22Rv1 (cell line): Measurements from ENCODE around the gene CLSTN1.

Experiments
- H3K27ac ChIP-seq: fragments of 450-650 bp; 2 replicates; pipeline ENCODE4 v1.5.1; 2017
- CTCF ChIP-seq: fragments of 450-650 bp; IDR thresholded peaks from 2 replicates; pipeline ENCODE4 v1.5.1; 2017; ENCODE audit warnings: mild to moderate bottlenecking
- ZFX ChIP-seq: fragments of 450-650 bp; IDR thresholded peaks from 2 replicates; pipeline ENCODE4 v1.6.1; 2017; ENCODE audit warnings: antibody characterized with exemption, borderline replicate concordance

CLSTN1 gene

GRCh38 chr1:9780554-9781110, 43.1 kb downstream of the CLSTN1 start:
- TF ChIP-seq ZFX = no peak
- no peak for TF ChIP-seq CTCF
- H3K27ac ChIP-seq = no peak overlapping the region

- no peak overlapping the region for H3K27ac ChIP-seq
- no peak for TF ChIP-seq CTCF
- no peak for TF ChIP-seq ZFX
Observed at GRCh38 chr1:9778905-9779304, 44.9 kb downstream of the CLSTN1 start.

- TF ChIP-seq ZFX (no peak), CTCF (no peak)
- no peak overlapping the region for H3K27ac ChIP-seq
Observed at GRCh38 chr1:9776685-9777084, 47.1 kb downstream of the CLSTN1 start.

GRCh38 chr1:9774712-9775679, 48.8 kb downstream of the CLSTN1 start:
- H3K27ac ChIP-seq = no peak overlapping the region
- no peak for TF ChIP-seq ZFX
- no peak for TF ChIP-seq CTCF

- TF ChIP-seq CTCF (no peak), ZFX (no peak)
- 0 out of 2 replicates have a peak overlapping the region, but pooled peaks have one; percentile 64 for H3K27ac ChIP-seq
Observed at GRCh38 chr1:9770298-9770697, 53.5 kb downstream of the CLSTN1 start.

- H3K27ac ChIP-seq = peak overlapping the region; percentile 64
- no peak for TF ChIP-seq ZFX
Observed at GRCh38 chr1:9768983-9769382, 54.8 kb downstream of the CLSTN1 start.

- TF ChIP-seq ZFX (no peak), CTCF (no peak)
- H3K27ac ChIP-seq = peak overlapping the region; percentile 46
Observed at GRCh38 chr1:9767964-9768668, 55.6 kb downstream of the CLSTN1 start.
